GM18517 (cell line): ENCODE results near the gene RARRES2.

Experiments
- ATAC-seq: cut with Tn5 transposase; IDR thresholded peaks from one replicate; pipeline ENCODE4 v1.9.1; 2021; ENCODE audit warnings: mild to moderate bottlenecking, moderate library complexity; ENCODE audit not compliant: unreplicated experiment

RARRES2 gene

GRCh38 chr7:150339409-150339809 is 2.0 kb downstream of the RARRES2 start:
- ATAC-seq, result no peak

- ATAC-seq, result no peak
These were observed 3.1 kb downstream of the RARRES2 start for GRCh38 chr7:150338166-150338829.

- no peak for ATAC-seq
These were observed 3.8 kb downstream of the RARRES2 start for GRCh38 chr7:150337659-150338081.

- ATAC-seq, result no peak
These were observed 4.2 kb downstream of the RARRES2 start for GRCh38 chr7:150337179-150337578.

- ATAC-seq, result no peak
These were observed 4.7 kb downstream of the RARRES2 start for GRCh38 chr7:150336746-150337145.

- no peak for ATAC-seq
These were observed 5.7 kb downstream of the RARRES2 start for GRCh38 chr7:150335774-150336112.

GRCh38 chr7:150335108-150335773 is 6.2 kb downstream of the RARRES2 start:
- ATAC-seq, result no peak

GRCh38 chr7:150334108-150334507 is 7.3 kb downstream of the RARRES2 start:
- ATAC-seq, result no peak

- no peak for ATAC-seq
These were observed 7.8 kb downstream of the RARRES2 start for GRCh38 chr7:150333659-150334058.

- no peak for ATAC-seq
These were observed 8.4 kb downstream of the RARRES2 start for GRCh38 chr7:150332852-150333635.

GRCh38 chr7:150330211-150330885 is 11.1 kb downstream of the RARRES2 start:
- ATAC-seq, result no peak

GRCh38 chr7:150329331-150330120 is 11.9 kb downstream of the RARRES2 start:
- no peak for ATAC-seq

- no peak for ATAC-seq
These were observed 14.1 kb downstream of the RARRES2 start for GRCh38 chr7:150327308-150327707.

GRCh38 chr7:150326657-150327268 is 14.7 kb downstream of the RARRES2 start:
- no peak for ATAC-seq

GRCh38 chr7:150325901-150326300 is 15.5 kb downstream of the RARRES2 start:
- no peak for ATAC-seq

- ATAC-seq, result no peak
These were observed 16.3 kb downstream of the RARRES2 start for GRCh38 chr7:150325110-150325611.

- ATAC-seq, result no peak
These were observed 17.0 kb downstream of the RARRES2 start for GRCh38 chr7:150324373-150324961.

GRCh38 chr7:150323682-150324372 is 17.6 kb downstream of the RARRES2 start:
- ATAC-seq, result peak; percentile 4
